Activated naive CD4-positive, alpha-beta T cell treated with Interleukin-2 at 50 U/mL for 16 hours (primary cell): ENCODE results near the gene PLEKHB2.
"Not testable (repeated sequence)": the region's sequence is repeated elsewhere in the genome, so short reads cannot be mapped to it uniquely, and the experiment has no call there.

Source experiments
- DNase-seq: peaks from one replicate; pipeline ENCODE4 v3.0.0-alpha.2; 2020

Gene PLEKHB2, protein sequence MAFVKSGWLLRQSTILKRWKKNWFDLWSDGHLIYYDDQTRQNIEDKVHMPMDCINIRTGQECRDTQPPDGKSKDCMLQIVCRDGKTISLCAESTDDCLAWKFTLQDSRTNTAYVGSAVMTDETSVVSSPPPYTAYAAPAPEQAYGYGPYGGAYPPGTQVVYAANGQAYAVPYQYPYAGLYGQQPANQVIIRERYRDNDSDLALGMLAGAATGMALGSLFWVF

DNA sequence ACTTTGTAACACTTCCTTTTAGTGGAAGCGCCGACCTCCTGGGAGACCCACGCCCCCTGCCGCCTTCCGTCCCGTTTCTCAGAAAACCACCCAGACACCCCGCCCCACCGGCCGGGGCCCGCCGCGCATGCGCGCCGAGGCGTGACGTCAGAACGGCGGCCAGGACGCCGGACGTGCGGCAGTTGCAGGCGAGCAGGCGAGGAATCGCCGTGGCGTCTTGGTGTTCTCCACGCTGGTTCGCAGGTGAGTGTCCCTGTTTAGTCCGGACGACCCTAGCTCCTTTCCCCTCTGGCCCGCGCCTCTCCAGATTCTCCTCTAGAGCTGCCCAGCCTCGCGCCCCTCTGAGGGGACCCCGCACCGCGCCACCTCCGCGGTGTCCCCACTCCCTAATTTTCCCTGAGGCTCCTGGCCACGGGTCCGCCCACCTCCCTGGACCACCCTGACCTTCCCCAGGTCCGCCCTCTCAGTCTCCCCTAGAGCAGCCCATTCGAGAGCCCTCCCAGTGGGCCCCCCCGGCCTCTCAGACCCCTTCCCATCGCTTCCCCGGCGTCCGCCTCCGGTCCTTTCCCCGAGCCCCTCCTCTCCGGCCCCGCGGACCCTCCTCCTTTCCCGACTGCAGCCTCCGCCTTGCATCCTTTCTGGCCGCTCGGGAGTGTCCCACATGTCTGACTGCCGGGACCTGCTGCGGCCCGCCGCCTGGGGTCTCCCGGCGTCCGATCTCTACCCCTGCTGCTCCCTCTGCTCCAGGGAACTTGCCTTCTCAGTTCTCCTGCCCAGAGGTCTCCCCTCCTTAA is at the start of gene PLEKHB2:
PLEKHB2 (plus strand) TSS at position 181 of the 794 bp plus-strand sequence. CDS start 15,606 bp downstream, outside the sequence.
- peak; percentile 92 for DNase-seq

DNA sequence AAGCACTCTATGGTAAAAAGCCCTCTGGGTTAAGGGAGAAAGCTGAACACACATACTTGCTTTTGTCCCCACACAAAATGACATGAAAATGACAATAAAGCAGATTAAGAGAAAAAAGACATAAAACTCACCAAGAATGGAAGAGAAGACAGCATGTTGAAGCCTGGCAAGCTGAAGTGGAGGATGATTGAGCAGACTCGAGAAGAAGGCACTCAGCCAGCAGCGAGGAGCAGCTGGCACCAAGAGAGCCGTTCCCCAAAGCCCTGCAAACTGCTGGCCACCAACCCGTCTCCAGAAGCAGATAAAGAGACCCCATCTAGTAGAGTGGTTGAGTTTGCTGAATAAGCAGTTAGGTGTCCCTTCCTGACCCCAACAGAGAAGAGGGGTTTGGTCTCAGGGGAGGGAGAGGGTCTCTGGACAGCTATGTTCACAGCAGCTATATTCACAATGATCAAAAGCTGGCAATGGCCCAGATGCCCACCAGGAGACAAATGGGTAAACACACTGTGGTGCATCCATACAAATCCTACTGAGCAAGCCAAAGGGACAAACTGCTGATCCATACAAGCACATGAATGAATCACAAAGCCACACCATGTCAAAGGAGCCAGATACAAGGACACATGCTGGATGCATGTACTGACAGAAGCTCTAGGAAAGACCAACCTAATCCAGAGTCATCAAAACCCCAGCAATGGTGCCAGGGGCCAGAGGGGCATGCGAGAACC is 48.8 kb upstream of the PLEKHB2 start:
- no peak for DNase-seq

GRCh38 chr2:131056932-131057287 is 48.2 kb upstream of the PLEKHB2 start:
- no peak for DNase-seq

DNA sequence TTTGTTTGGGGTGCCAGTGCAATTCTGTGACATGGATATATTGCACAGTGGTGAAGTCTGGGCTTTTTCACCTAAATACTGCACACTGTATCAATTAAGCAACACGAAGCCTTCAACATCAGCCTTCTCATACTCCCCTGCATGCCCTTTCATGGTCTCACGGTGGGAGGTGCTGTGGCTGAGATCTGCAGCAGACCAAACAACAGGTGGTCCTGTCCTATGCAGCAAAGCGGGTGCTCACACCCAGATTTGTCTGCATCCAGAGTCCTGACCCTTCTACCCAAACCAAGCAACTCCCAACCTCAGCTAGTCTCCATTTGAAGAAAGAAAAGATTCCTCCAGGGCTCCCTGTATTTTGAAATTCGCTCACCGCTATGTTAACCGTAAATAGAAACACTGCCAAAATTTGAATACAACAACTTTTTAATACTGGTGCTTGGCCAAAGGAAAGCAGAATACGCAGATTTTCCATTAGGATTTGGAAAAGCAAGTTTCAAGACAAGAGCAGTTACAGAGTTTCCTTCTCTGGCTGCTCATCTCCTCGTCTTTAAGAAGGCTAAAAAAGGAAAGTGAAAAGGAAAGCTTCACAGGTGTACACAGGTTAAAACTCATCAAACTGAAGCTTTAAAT is 46.8 kb upstream of the PLEKHB2 start:
- no peak for DNase-seq

GRCh38 chr2:131058920-131059319 is 46.2 kb upstream of the PLEKHB2 start:
- DNase-seq: no peak

GRCh38 chr2:131063501-131064283 is 41.4 kb upstream of the PLEKHB2 start:
- no peak for DNase-seq

DNA sequence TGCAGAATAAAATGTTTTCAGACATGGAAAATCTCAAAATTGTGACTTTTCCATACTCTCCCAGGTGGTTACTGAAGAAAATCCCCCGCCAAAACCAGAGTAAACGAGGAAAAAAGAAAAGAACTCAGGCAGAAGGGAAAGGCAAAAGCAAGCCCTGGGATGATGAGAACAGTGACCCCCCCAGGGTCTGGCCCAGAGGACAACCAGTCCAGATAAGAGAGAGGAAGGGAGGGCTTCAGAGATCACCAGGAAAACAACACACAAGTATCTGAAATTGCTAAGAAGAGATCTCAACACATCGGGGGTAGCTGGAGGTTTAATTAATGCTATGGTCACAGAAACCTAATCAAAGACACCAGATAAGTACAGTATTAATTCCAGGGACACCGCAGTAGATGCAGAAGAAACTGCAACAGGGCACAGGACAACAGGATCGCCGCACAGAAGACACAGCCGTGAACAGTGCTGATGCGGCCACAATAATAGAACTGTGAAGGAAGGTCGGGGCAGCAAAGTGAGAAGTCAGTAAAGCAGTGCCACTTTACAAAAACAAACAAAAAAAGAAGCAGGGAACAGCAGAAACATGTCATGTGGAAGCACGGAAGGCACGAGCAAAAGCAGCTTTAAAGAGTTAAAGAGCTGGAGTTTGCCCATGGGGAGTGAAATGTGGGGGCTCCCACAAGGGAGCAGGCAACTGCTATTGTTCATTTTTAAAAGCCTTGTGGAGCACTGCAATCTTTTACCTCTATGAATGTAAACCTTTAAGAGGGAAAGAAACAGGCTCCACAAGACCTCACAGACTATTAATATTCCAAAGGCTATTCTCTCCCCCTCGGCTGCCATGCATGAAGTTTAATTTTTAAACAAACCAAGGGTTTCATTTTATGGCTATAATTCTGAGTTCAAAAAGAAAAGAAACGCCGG is 40.3 kb upstream of the PLEKHB2 start:
- no peak for DNase-seq

DNA sequence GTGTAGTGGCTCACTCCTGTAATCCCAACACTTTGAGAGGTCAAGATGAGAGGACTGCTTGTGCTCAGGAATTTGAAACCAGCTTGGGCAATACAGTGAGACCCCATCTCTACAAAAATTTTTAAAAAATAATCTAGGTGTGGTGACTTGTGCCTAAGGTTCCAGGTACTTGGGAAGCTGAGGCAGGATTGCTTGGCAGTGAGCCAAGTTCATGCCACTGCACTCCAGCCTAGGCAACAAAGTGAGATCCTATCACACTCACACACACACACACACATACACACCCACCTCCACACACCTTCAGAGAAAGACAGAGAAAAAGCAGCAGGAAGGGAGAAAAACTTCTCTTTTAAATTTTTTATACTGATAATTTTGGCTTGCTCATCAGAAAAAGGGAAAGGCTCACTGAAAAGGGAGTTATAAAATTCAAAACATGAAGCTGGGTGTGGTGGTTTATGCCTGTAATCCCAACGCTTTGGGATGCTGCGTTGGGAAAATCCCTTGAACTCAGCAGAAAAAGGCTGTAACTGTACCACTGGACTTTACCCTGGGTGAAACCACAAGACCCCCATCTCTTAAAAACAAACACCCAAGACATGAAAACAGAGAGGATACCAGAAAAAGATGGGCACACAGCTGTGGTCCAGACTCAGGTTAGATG is 37.5 kb upstream of the PLEKHB2 start:
- DNase-seq: no peak

DNA sequence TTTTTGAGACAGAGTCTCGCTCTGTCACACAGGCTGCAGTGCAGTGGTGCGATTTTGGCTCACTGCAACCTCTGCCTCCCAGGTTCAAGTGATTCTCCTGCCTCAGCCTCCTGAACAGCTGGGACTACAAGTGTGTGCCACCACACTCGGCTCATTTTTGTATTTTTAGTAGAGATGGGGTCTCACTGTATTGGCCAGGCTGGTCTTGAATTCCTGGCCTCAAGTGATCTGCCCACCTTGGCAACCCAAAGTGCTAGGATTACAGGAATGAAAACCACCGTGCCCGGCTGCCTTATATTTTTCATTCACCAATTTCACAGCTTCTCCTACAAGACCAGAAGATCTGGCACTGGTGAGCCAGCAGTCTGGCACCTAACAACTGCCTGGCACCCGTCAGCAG is 37.0 kb upstream of the PLEKHB2 start:
- not testable (repeated sequence) for DNase-seq

GRCh38 chr2:131075578-131075977 is 29.6 kb upstream of the PLEKHB2 start:
- not testable (repeated sequence) for DNase-seq

DNA sequence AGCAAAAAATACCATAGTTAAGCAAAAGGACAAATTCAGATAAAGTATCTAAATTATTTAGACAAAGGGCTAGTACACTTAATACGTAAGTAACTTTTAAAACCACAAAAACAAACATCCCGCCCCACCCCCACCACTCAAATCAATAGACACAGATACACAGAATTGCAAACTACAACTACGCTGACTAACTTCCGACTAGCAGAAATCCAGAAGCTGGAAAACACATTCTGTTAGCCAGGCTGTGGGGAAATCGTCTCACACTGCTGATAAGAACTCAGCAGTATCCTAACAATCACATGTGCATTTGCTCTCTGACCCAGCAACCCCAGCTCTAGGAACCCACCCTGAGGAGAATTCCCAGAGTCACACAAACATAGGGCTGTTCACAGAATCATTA is 28.4 kb upstream of the PLEKHB2 start:
- no peak for DNase-seq

DNA sequence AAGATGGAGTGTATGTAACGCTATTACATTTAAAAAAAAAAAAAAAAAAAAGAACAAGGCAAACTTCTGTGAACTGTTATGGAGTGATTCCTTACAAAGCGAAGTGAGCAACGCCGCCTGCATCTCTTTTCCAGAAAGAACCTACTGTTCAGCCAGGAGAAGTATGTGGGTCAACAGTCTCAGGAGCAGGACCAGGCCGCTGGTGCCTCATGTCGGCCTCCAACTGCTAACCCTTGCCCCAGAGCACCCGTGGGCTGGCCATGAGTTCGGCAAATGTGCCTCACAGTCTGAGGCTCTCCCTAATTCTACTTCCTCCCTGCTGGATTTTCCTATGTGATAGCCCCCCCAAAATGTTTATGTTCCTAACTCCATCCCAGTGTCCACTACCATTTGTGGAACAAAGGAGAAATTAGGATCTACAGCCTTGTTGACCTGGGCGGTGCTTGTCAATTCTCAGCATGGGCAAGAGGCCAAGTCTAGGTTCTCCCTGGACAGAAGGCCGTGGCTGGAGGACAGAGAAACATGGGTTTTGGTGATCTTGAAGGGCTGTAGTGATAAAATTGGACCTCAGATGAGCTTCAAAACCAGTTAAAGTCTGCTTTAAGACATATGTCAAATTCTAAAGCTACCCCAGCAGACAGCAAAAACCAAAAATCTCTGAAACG is 27.8 kb upstream of the PLEKHB2 start:
- no peak for DNase-seq

DNA sequence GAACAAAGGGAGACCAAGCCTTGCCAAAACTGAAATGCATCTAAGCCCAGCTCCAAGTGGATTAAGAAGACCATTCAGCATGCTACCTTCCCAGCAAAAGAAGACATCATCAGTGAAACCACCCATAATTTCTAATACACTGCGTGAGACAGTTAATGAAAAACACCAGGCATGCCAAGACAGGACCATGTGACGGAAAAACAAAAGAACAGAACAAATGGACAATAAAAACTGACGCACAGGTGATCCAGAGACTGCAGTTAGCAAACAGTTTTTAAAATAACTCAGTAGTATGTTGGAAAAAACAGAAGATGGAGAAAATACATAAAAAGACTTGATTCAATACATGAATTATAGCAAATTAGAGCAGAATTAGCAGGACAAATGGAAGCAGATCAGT is 27.2 kb upstream of the PLEKHB2 start:
- no peak for DNase-seq

DNA sequence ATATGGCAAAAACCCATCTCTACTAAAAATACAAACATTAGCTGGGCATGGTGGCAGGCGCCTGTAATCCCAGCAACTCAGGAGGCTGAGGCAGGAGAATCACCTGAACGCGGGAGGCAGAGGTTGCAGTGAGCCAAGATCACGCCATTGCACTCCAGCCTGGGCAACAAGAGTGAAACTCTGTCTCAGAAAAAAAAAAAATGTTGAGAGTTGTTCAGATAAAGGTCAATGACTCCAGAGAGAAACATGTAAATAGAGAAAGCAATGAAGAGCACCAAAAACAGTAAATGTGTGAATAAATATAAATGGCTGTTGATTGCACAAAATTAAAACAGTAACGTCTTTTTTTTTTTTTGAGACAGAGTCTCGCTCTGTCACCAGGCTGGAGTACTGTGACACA is 25.2 kb upstream of the PLEKHB2 start:
- DNase-seq: not testable (repeated sequence)

DNA sequence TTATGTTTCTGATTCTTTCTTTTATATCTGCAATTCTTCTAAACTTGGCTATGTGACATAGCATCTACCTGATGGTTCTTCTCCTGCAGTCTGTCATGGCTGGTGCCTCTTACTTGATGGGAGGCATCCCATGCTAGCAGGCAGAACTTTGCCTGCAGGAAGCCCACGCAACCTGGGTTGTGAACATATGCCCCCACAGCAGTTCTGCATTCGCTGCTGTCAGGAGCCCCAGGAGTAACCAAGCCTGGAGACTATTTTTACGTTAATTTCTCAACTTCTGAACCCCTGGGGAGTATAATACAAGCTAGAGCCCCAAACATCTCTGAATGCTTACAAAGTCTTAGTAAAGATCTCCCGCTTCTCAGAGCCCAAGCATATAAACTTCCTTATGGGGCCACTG is 23.9 kb upstream of the PLEKHB2 start:
- DNase-seq: no peak

GRCh38 chr2:131085646-131086045 is 19.5 kb upstream of the PLEKHB2 start:
- no peak for DNase-seq

DNA sequence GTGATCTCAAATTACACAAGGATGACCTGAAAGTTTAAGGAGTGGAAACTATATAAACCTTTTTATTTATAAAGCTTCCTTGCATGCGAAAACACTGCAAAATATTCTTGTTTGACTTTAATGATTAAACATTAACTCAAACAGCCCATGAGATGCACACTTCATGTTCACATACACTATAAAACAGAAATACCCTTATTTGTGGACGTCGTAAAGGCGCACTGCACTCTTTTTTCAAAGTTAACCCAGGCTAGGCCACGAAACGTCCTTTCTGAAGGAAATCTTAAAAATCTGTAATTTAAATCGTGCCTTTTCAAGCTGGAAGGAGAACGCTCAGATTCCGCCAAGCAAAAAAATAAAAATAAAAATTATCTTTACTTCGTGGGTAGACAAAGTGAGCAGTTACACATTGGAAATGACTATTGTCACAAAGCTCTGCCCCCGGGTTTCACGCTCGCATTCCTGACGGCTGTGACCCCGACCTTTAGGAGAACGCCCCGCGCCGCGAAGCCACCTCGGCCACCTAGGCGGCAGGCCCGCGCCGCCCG is 12.6 kb upstream of the PLEKHB2 start:
- DNase-seq: no peak

GRCh38 chr2:131093006-131093695 is 12.0 kb upstream of the PLEKHB2 start, which contains the start of gene FAM168B:
TSS of gene FAM168B (minus strand) at chr2:131093460. CDS start at chr2:131082646, 10,814 bp downstream.
- DNase-seq: peak; percentile 90
